ENCODE measurements around the gene PIGL. TPM values are rescaled to one million over a fixed set of nuclear protein-coding genes. Genes with fewer than 3 reads are reported as not detected.
"Not testable (repeated sequence)": the region's sequence is repeated elsewhere in the genome, so short reads cannot be mapped to it uniquely, and the experiment has no call there.

PIGL gene
- total and polyA plus RNA-seq, 12 donors, result 10.3 to 102 (median 29.5) TPM

GRCh38 chr17:16191604-16192003 is 25.4 kb upstream of the PIGL start:
- H3K36me3 ChIP-seq (replicated peaks in 1 of 2), result peaks cover 0 to 21% of the 10 kb centered on the region in 2 donors
- 83 to 91% (median 90%) methylated on average over 3 of the region's 3 CpGs for WGBS, 4 donors
- TF ChIP-seq POLR2A (IDR thresholded peaks at IDR 0.05) (no peak), CTCF (IDR thresholded peaks at IDR 0.05) (no peak)
- no peaks in the 10 kb centered on the region for H3K9me3 ChIP-seq (replicated peaks in 1 of 3)
- DNase-seq, result no peak
- H3K4me1 ChIP-seq (replicated peaks in 1 of 2), result peaks cover 5 to 27% of the 10 kb centered on the region in 2 donors
- no peak overlapping the region for H3K4me3 ChIP-seq
- H3K27ac ChIP-seq, result no peak overlapping the region
- intact Hi-C loops (cut with DNase I), result no loop called here
- H3K27me3 ChIP-seq, result no peaks in the 10 kb centered on the region

GRCh38 chr17:16194307-16194835 is 22.6 kb upstream of the PIGL start:
- intact Hi-C loops (cut with DNase I); H3K9me3 ChIP-seq (replicated peaks in 1 of 3); H3K4me3 ChIP-seq; DNase-seq; H3K27me3 ChIP-seq; H3K27ac ChIP-seq: not testable (repeated sequence)
- Histone ChIP-seq H3K4me1 (replicated peaks in 1 of 2) (peaks cover 13 to 32% of the 10 kb centered on the region in 2 donors), H3K36me3 (replicated peaks in 1 of 2) (peaks cover 0 to 18% of the 10 kb centered on the region in 2 donors)
- whole genome bisulfite sequencing, 4 donors, result 73 to 79% (median 79%) methylated on average over 2 of the region's 2 CpGs

GRCh38 chr17:16197276-16197675 is 19.7 kb upstream of the PIGL start:
- Histone ChIP-seq H3K36me3 (replicated peaks in 1 of 2) (peaks cover 0 to 18% of the 10 kb centered on the region in 2 donors), H3K9me3 (replicated peaks in 1 of 3) (no peaks in the 10 kb centered on the region), H3K4me3 (no peak overlapping the region), H3K27me3 (no peaks in the 10 kb centered on the region), H3K27ac (no peak overlapping the region), H3K4me1 (replicated peaks in 1 of 2) (peaks cover 26 to 39% of the 10 kb centered on the region in 2 donors)
- intact Hi-C loops (cut with DNase I), result no loop called here
- TF ChIP-seq CTCF (IDR thresholded peaks at IDR 0.05) (no peak), POLR2A (IDR thresholded peaks at IDR 0.05) (no peak)
- WGBS, 4 donors, result 83 to 93% (median 87%) methylated on average over 1 of the region's 1 CpG
- DNase-seq, result no peak

- WGBS, 4 donors, result 44 to 49% (median 45%) methylated on average over 6 of the region's 6 CpGs
- Histone ChIP-seq H3K9me3 (replicated peaks in 1 of 3) (no peaks in the 10 kb centered on the region), H3K27me3 (no peaks in the 10 kb centered on the region), H3K36me3 (replicated peaks in 1 of 2) (peaks cover 0 to 5% of the 10 kb centered on the region in 2 donors), H3K4me3 (no peak overlapping the region), H3K27ac (peak overlapping the region in 2 of 5 donors; percentile 25 to 34), H3K4me1 (replicated peaks in 1 of 2) (peaks cover 32 to 53% of the 10 kb centered on the region in 2 donors)
- DNase-seq, result no peak
- intact Hi-C loops (cut with DNase I), result no loop called here
- TF ChIP-seq POLR2A (IDR thresholded peaks at IDR 0.05) (no peak), CTCF (IDR thresholded peaks at IDR 0.05) (no peak)
These were observed 17.9 kb upstream of the PIGL start for GRCh38 chr17:16199093-16199492.

GRCh38 chr17:16201693-16202131 is 15.3 kb upstream of the PIGL start:
- 70 to 86% (median 81%) methylated on average over 13 of the region's 13 CpGs for WGBS, 4 donors
- H3K4me3 ChIP-seq; H3K36me3 ChIP-seq (replicated peaks in 1 of 2); intact Hi-C loops (cut with DNase I); H3K9me3 ChIP-seq (replicated peaks in 1 of 3); DNase-seq; H3K27me3 ChIP-seq: not testable (repeated sequence)
- peak overlapping the region in 1 of 5 donors; percentile 42 for H3K27ac ChIP-seq
- H3K4me1 ChIP-seq (replicated peaks in 1 of 2), result peaks cover 32 to 59% of the 10 kb centered on the region in 2 donors
